ENCODE measurements around the gene ATP6AP1. TPM values are rescaled to one million over a fixed set of nuclear protein-coding genes. Genes with fewer than 3 reads are reported as not detected.

The ATP6AP1 gene
- total RNA-seq, 1 donor from 2014 or later, result 77.6 TPM

- no peak for DNase-seq (ENCODE audit: low spot score in 2 of 2, unreplicated experiment in 2 of 2)
- peaks cover 9% of the 10 kb centered on the region for H3K4me1 Mint-ChIP-seq
- H3K4me3 Mint-ChIP-seq, result no peak overlapping the region
- TF ChIP-seq, protein P1, sequence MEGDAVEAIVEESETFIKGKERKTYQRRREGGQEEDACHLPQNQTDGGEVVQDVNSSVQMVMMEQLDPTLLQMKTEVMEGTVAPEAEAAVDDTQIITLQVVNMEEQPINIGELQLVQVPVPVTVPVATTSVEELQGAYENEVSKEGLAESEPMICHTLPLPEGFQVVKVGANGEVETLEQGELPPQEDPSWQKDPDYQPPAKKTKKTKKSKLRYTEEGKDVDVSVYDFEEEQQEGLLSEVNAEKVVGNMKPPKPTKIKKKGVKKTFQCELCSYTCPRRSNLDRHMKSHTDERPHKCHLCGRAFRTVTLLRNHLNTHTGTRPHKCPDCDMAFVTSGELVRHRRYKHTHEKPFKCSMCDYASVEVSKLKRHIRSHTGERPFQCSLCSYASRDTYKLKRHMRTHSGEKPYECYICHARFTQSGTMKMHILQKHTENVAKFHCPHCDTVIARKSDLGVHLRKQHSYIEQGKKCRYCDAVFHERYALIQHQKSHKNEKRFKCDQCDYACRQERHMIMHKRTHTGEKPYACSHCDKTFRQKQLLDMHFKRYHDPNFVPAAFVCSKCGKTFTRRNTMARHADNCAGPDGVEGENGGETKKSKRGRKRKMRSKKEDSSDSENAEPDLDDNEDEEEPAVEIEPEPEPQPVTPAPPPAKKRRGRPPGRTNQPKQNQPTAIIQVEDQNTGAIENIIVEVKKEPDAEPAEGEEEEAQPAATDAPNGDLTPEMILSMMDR (IDR thresholded peaks at IDR 0.05; ENCODE audit: unreplicated experiment), result no peak
- no peaks in the 10 kb centered on the region for H3K27me3 Mint-ChIP-seq (ENCODE audit: low read depth)
- H3K9me3 Mint-ChIP-seq, result peaks cover 1% of the 10 kb centered on the region
- peaks cover 13% of the 10 kb centered on the region for H3K36me3 Mint-ChIP-seq
- H3K27ac Mint-ChIP-seq, result no peak overlapping the region
These were observed 33.9 kb downstream of the ATP6AP1 start for GRCh38 chrX:154462396-154462795.

GRCh38 chrX:154463611-154464220 lies 35.2 kb downstream of the ATP6AP1 start:
- Mint-ChIP-seq H3K9me3 (no peaks in the 10 kb centered on the region), H3K4me3 (no peak overlapping the region), H3K27me3 (ENCODE audit: low read depth) (no peaks in the 10 kb centered on the region), H3K27ac (no peak overlapping the region), H3K4me1 (peaks cover 9% of the 10 kb centered on the region), H3K36me3 (peaks cover 13% of the 10 kb centered on the region)
- DNase-seq (ENCODE audit: low spot score in 2 of 2, unreplicated experiment in 2 of 2), result no peak
- TF ChIP-seq, protein P1 (IDR thresholded peaks at IDR 0.05; ENCODE audit: unreplicated experiment), result no peak

- TF ChIP-seq, protein P1 (IDR thresholded peaks at IDR 0.05; ENCODE audit: unreplicated experiment), result no peak
- no peaks in the 10 kb centered on the region for H3K27me3 Mint-ChIP-seq (ENCODE audit: low read depth)
- no peak overlapping the region for H3K27ac Mint-ChIP-seq
- H3K4me3 Mint-ChIP-seq, result no peak overlapping the region
- no peak for DNase-seq (ENCODE audit: low spot score in 2 of 2, unreplicated experiment in 2 of 2)
- no peaks in the 10 kb centered on the region for H3K9me3 Mint-ChIP-seq
- H3K36me3 Mint-ChIP-seq, result peaks cover 13% of the 10 kb centered on the region
- H3K4me1 Mint-ChIP-seq, result peaks cover 6% of the 10 kb centered on the region
These were observed 36.4 kb downstream of the ATP6AP1 start for GRCh38 chrX:154464806-154465365.

DNA sequence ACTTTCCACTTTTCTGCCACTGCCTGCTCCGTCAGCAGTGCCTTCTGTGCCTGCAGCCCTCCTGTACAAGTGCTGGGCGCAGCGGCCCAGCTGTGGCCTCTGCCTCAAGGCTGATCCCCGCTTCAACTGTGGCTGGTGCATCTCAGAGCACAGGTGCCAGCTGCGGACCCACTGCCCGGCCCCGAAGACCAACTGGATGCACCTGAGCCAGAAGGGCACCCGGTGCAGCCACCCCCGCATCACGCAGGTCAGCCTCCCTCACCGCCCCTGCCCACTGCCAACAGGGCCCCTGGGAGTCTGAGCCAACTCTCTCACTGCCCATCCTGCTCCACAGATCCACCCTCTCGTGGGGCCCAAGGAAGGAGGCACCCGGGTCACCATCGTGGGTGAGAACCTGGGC lies 37.1 kb downstream of the ATP6AP1 start:
- DNase-seq (ENCODE audit: low spot score in 2 of 2, unreplicated experiment in 2 of 2), result no peak
- H3K27ac Mint-ChIP-seq, result no peak overlapping the region
- H3K9me3 Mint-ChIP-seq, result no peaks in the 10 kb centered on the region
- peaks cover 13% of the 10 kb centered on the region for H3K36me3 Mint-ChIP-seq
- TF ChIP-seq, protein P1 (IDR thresholded peaks at IDR 0.05; ENCODE audit: unreplicated experiment), result no peak
- no peaks in the 10 kb centered on the region for H3K27me3 Mint-ChIP-seq (ENCODE audit: low read depth)
- no peaks in the 10 kb centered on the region for H3K4me1 Mint-ChIP-seq
- H3K4me3 Mint-ChIP-seq, result no peak overlapping the region

DNA sequence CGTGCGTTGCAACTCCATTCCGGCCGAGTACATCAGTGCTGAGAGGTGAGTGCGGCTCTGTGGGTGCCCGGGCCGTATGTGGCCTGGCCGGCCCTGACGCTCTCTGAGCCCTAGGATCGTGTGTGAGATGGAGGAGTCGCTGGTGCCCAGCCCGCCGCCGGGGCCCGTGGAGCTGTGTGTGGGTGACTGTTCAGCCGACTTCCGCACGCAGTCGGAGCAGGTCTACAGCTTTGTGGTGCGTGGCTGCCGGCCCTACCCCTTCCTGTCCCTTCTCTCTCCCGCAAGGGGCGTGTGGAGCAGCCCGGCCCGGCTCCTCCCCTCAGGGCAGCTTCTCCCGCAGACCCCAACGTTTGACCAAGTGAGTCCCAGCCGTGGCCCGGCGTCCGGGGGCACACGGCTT lies 37.6 kb downstream of the ATP6AP1 start:
- no peak overlapping the region for H3K4me3 Mint-ChIP-seq
- H3K4me1 Mint-ChIP-seq, result no peaks in the 10 kb centered on the region
- H3K27ac Mint-ChIP-seq, result no peak overlapping the region
- TF ChIP-seq, protein P1 (IDR thresholded peaks at IDR 0.05; ENCODE audit: unreplicated experiment), result no peak
- H3K9me3 Mint-ChIP-seq, result no peaks in the 10 kb centered on the region
- no peaks in the 10 kb centered on the region for H3K27me3 Mint-ChIP-seq (ENCODE audit: low read depth)
- no peak for DNase-seq (ENCODE audit: low spot score in 2 of 2, unreplicated experiment in 2 of 2)
- peaks cover 12% of the 10 kb centered on the region for H3K36me3 Mint-ChIP-seq

Data from mesothelial cell of epicardium (in vitro differentiated cells).